Breast epithelium (tissue), 3 donors: Measurements from ENCODE around the gene AGBL1.

Experiments
- CTCF ChIP-seq, 3 donors: fragments of 450-650 bp; IDR thresholded peaks; one replicate each; pipeline ENCODE4 v1.5.1; 2016 to 2017; ENCODE audit warnings: antibody characterized with exemption in 3 of 3, mild to moderate bottlenecking in 3 of 3, moderate library complexity in 3 of 3
- POLR2A ChIP-seq: fragments of 450-650 bp; IDR thresholded peaks from one replicate; pipeline ENCODE4 v1.6.1; 2016; ENCODE audit warnings: antibody characterized with exemption, mild to moderate bottlenecking, moderate library complexity

- TF ChIP-seq CTCF (IDR thresholded peaks at IDR 0.05): no peak
- no peak for TF ChIP-seq POLR2A
Measured at GRCh38 chr15:86060674-86061073, 19.0 kb upstream of the AGBL1 start.
